ENCODE measurements around the gene CD47.

Gene CD47

DNA sequence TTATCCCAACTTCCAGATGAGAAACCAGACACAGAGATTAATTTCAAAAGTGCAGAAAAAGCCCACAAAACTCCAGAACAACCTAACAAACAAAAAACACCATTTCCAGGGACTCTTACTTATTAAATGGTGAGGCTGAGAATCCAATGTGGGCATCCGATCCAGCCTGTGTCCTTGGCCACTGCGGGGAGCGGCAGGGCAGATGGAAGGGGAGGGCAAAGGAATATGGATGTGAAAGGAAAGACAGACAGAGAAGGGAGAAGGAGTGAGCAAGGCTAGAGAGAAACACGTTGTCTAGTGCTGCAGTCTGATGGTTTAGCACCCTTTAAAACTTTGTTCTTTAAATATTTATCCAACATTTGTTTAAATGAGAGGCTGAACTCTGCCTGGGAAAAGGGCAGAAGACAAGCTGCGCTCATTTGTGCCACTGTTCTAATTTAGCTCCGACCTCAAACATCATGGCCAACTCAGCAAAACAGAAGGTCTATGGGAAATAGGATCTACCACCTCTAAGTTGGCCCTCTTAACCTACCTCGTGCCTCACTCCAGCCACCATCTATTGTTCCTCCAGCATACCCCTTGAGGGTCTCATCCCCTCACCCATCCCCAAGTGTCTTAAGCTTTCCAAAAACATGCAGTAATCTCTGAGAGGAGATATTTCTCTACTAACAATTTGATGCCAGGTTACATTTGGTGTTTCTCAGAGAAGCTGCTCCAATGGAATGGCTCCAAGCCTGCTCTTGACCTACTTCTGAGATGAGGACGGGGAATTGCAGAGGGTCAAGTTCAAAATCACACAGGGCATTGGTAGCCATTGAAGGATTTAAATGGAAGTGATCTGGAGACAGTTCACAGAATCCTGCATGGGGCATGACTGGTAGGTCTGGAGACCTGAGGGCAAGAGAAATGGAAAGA lies 77.4 kb downstream of the CD47 start:
- no peak for DNase-seq (ENCODE audit: low read depth)

DNA sequence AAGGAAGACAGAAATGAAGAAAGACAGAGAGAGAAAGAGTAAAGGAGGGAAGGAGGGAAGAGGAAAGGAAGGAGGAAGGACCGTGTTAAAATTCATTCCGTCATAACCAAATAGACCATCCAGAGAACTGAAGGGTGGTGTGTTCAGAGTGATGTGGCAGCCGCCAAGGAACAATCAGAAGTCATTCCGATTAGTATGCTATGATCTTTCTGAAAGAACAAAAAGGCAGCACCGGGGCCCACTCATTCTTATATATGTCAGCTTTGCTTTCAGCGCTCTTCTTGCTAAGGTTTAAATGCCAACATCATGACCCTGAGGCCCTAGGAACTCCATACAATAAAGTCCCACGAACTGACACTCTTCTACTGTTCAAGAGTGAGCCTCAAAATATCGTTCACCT lies 78.5 kb downstream of the CD47 start:
- DNase-seq (ENCODE audit: low read depth) = no peak

DNA sequence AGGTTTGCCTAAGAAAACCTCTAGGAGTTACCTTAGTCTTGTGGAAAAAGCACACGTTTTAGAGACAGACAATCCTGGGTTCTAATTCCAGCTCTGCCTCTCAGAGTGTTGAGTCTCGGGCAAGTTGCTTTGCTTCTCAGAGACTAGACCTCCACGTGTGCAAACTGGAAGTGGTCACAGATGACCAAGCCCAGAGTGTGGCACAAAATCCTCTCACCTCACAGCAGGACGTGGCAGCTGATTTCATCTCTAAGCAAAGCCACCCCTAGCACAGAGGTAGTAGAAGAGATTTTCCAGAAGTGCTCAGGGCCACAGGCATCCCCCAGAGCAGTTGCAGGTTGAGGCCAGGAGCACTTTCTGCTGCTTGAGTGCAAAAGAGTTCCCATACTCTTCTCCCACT lies 79.2 kb downstream of the CD47 start:
- DNase-seq (ENCODE audit: low read depth) = no peak

DNA sequence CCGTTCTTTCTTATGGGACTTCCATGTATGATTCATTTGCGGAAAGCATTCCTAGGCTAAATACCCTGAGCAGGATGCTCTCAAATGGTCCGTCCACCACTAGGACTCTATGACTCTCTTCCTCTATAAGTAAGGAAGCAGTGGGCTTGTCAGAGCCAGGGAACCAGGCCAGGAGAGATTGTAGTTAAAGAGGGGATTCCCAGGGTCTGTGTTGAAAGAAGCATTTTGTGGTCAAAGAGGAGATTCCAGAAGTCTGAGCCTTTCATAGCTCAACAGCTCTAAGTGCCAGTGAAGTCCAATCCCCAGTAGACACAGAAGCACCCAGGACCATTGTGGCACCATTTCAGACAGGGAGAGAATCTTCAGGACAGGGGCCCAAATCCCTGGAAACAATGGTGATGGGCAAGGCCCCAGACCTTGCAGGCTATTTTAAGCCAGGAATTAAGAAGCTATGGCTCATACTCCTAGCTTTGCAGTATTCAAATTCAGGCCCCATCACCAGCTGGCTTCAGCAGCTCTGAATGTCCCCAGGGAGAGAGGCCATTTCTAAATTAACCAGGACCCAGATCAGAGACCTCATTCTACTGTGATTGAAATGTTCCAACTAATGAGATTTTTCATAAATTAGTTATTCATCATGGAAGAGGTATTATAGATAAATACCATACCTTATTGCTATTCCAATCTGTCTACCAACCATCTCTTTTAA lies 81.7 kb downstream of the CD47 start:
- DNase-seq (ENCODE audit: low read depth) = no peak

DNA sequence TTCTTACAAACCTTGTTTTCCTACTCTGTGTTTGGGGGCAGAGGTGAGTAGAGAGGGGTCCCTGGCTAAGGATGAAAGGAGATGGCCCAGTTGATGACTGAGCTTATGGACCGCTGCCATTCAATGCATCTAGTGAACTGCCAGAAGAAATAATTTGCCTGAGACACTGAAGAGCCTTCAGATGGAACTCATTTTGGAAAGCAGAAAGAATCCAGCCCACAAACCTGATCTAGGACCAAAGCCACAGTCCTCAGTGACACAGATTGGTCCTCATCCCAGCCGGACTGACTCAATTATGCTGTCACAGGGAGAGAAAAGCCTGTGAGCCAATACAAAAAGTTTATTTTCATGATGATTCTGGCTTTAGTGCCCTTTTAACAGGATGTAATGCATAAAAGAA lies 82.7 kb downstream of the CD47 start:
- DNase-seq (ENCODE audit: low read depth) = no peak

DNA sequence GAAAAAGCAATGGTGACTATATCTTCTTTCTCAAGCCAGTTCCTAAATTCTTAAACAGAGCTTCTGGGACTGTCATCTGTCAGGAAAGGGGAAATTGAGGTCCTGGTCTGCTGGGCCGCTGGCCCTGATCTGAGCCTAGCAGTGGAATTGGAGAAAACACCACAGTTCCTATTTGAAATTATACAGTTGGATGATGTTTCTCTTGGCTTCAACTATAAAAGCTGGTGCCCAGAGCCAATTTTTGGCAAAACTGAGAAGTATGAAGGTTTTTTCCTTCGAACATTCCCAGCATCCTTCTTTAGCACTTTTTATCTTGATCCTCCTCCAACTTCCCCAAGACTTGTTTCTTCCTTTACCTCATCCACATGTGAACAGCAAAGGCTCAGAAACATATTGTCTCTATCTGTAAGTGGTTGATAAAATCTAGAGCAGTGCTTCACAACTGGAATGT lies 83.9 kb downstream of the CD47 start:
- no peak for DNase-seq (ENCODE audit: low read depth)

DNA sequence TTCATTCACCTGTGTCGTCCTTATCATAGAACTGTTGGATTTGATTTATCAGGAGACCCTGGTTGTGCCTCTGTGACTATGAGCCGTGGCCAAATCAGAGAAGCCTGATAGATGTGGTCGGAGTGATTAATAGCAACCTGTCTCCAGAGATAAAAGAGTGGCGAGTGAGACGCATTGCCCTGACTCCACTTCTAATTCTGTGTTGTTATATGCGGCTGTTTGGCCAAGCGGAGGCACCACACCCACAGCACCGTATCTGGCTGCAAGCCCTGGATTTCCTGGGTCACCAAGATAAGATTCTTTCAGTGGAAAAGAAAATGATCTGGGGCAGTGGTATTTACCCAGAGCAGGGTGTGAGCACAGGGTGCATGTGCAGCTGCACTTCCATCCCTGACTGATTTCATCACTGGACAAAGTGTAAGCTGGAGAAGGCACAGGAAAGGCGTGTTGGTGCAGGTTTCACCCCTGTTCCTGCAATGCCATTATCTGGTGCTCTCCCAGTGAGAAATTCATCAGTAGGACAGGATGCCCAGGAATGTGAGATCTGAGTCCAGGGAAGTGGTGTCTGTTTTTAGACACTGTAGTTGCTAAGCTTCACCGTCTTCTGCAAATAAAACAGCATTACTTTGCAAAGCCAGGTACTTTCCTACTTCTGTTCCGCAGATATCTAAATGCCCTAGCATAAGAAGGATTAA lies 84.6 kb downstream of the CD47 start:
- DNase-seq (ENCODE audit: low read depth) = no peak

DNA sequence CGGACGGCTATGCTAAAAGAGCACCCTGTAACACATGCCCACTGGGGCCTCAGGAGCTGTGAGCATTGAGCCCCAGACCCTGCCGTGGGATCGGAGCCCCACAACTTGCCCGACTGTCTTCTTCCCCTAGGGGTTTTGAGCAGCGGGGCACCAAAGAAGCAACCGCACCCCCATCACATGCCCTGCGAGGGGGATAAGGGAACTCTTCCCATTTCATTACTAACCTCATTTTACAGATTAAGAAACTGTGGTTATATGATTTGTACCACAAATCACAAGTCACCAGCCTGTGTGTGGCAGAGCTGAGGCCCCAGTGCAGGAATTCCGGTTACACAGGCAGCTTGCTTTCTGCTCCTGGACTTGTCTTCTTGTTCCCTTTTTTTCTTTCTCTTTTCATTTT lies 86.2 kb downstream of the CD47 start:
- no peak for DNase-seq (ENCODE audit: low read depth)

DNA sequence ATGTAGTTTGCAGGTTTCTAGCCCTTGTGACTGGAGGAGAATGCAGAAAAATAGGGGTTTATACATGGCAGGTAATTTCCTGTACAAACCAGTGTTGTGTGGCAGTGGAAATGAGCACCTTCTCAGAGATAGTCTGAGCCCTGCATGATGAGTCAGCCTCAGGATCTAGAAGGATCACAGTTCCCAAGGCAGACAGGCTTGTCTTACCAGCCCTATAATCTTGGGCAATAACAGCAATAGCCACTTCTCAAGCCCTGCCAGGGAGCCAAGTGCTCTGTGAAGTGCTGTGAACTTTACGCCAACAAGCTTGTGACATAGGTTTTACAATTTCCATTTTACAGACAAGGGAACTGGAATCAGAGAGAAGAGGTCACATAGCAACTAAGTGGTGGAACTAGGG lies 89.4 kb downstream of the CD47 start:
- no peak for DNase-seq (ENCODE audit: low read depth)

DNA sequence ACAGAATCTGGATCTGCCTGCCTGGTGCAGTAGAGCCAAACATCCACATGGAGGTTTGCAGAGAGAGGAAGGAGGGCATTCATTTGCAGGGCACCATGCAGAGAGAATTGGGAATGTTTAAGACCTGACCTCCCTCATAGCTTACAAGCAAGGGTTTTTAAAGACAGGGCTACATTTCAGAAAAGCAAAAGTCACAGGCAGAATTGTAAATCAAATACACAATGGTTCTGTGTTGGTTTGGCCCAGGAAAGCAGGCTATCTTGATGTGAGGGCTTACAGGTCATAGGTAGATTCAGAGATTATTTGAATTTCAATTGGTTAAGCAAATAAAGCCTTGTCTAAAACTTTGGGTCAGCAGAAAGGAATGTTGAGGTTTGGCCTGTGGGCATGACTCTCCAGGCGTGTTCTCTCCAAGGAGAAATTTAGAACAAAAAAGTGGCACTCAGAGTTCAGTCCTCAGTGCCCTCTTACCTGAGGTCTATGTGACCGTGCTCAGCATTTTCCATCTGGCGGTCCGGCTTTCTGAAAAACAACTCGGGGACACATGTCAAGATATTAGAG lies 91.5 kb downstream of the CD47 start:
- DNase-seq (ENCODE audit: low read depth) = no peak

DNA sequence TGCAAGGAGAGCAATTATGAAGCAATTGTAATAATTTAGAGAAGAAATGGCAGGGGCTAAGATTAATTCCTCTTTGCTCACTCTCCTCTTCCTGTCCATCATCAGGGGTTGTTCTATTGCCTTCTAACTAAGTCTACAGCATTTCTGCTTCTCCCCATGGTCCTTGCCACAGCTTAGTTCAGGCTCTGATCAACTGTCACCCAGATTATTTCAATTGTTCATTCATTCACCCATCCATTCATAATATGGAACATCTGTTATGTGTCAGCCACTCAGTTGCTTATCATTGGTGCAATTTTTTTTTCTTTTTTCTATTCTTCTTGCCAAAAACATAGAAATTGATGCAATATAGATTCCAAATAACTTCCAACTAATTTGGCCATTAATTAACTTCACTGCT lies 93.2 kb downstream of the CD47 start:
- no peak for DNase-seq (ENCODE audit: low read depth)

DNA sequence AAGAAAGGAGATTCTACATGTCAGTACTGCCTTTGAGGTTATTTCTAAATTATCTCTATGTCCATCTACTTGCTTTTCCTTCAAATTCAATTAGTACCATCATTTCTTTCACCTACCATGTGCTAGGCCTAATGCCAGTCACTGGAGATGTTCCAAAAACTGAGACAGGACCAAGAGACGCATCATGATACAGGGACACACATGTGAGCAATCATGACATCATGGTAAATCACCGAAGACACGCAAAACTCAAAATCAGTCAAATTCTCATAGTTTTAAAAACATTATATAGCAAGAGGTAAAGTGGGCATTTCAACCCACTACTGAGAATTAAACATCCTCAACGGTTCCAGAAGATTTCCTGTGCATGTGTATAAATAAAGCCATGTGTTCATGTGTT lies 95.0 kb downstream of the CD47 start:
- no peak for DNase-seq (ENCODE audit: low read depth)

DNA sequence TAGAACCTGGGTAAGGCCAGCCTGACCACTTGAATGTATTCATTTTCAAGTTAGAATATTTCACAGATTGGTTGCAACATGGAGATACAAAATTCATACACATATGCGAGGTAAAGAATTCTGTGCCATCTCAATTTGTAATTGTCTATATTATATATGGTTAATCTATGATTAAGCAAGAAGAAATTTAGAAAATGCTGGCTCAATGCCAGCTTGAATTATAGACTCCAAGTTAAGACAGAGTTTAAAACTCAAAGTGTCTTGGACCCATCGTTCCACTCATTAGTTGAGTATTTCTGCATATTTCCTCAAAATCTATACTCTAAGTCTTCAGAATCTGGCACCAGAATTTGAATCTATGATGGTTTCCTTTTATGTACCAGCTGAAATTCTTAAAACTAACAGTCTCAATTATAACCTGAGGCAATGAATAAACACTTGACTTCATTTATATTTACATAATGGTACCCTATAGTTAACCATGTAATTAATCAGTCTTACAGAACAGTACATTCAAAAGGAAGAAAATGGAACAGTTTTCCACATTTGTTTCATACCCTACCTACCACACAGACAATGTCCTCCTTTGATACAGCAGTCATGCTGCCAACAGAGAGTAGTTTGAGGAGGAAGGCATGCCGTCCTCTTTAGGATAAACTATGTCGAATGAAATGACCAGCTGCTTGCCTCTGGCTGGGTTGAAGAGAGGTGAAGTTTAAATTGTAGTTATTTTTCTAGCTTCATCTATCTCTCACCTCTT lies 95.7 kb downstream of the CD47 start:
- no peak for DNase-seq (ENCODE audit: low read depth)

DNA sequence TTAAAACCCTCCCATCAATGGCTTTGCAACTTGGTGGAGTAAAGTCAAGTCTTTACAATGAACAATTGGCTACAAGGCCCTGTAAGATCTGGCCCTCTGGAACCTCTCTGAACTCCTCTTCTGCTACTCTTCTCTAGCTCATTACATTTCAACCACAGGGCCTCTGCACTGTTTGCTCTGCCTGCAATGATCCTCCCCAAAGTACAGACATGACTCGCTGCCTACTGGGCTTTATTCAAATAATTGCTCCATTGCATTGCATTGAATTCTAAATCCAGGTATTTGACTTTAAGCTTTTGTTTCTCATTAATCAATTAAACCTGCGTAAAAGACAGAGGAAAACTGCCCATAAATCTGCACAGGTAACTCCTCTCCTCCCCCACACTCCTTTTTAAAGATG lies 96.7 kb downstream of the CD47 start:
- no peak for DNase-seq (ENCODE audit: low read depth)

DNA sequence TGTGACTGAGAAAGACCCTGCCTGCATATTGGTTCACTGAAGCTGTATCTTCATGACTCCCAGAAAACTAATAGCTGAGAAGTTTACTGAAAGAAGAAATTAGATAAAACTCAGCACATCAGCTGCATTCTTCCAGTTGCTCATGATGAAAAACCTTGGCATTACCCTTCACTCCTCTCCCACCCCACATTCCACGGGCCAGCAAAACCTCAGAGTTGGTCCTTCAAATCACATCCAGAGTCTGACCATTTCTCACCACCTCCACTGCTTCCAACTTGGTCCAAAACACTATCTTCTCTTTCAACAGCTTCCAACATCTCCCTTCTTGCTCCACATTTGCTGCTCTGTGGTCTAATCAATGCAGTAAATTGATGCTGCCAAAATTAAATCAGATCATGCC lies 97.1 kb downstream of the CD47 start:
- no peak for DNase-seq (ENCODE audit: low read depth)

Measured in activated gamma-delta T cell treated with anti-CD3 and anti-CD28 coated beads, Interleukin-2, amount 50 U/mL, for 16 hours (primary cell).